GM12878 (cell line): Measurements from ENCODE around the gene BRAT1. TPM values are rescaled to one million over a fixed set of nuclear protein-coding genes. Genes with fewer than 3 reads are reported as not detected.

Experiments used
- ATAC-seq: fragments of 200-7000 bp; cut with Tn5 transposase; 3 replicates; pipeline ENCODE4 v1.9.1; 2020; ENCODE audit warnings: mild to moderate bottlenecking, moderate library complexity
- BruUV-seq: library from RNA; stranded (reverse); fragments of 400-500 nt; replicated peaks from 2 replicates; lab custom pipeline; 2021; lab: Mats Ljungman, UMichigan
- CTCF ChIA-PET: fragments of 300-600 bp; sonication (Branson Sonifier 250); formaldehyde crosslinking; extraction: SDS; loops from one replicate; lab custom pipeline; 2021; ENCODE audit warnings: inconsistent platforms; lab: Yijun Ruan, JAX
- POLR2A ChIA-PET: fragments of 350-600 bp; formaldehyde crosslinking; extraction: SDS; loops from one replicate; lab custom pipeline; 2021; ENCODE audit warnings: inconsistent platforms; lab: Charles Lee
- RAD21 ChIA-PET: fragments of 300-600 bp; sonication (Branson Sonifier 250); formaldehyde crosslinking; loops from one replicate; lab custom pipeline; 2023; ENCODE audit warnings: antibody characterized with exemption; ENCODE audit not compliant: unreplicated experiment; lab: Charles Lee
- SMC1A ChIA-PET: fragments of 300-600 bp; sonication (Branson Sonifier 250); formaldehyde crosslinking; loops from one replicate; lab custom pipeline; 2023; ENCODE audit not compliant: unreplicated experiment, uncharacterized antibody; lab: Charles Lee
- DNase-seq: peaks from one replicate; pipeline ENCODE4 v3.0.0-alpha.2; 2011; ENCODE audit warnings: low read depth, low spot score
- FAIRE-seq: peaks from 3 replicates; lab custom pipeline; 2011; peaks lifted over from hg19 to GRCh38; lab: Jason Lieb, UNC
- H2AFZ ChIP-seq: 2 replicates; pipeline ENCODE4 v1.6.0; 2011; ENCODE audit warnings: low read depth, low read length, control low read depth; ENCODE audit not compliant: control insufficient read depth
- H3K27ac ChIP-seq: 2 replicates; pipeline ENCODE4 v1.5.1; 2011; ENCODE audit warnings: control low read depth; ENCODE audit not compliant: control insufficient read depth, insufficient read depth
- H3K27me3 ChIP-seq, 2 experiments: replicated peaks in 1 of 2; 2 replicates each; pipeline versions ENCODE4 v1.6.0 to v1.6.1; 2011; ENCODE audit warnings: low read length in 1 of 2; ENCODE audit not compliant: control insufficient read depth in 2 of 2, insufficient read depth in 2 of 2
- H3K36me3 ChIP-seq, 2 experiments: 2 replicates each; pipeline ENCODE4 v1.5.1; 2011; ENCODE audit warnings: low read length in 1 of 2; ENCODE audit not compliant: control insufficient read depth in 2 of 2, insufficient read depth in 2 of 2
- H3K4me1 ChIP-seq: 2 replicates; pipeline ENCODE4 v1.6.1; 2011; ENCODE audit warnings: mild to moderate bottlenecking, low read length, moderate library complexity, mixed read lengths; ENCODE audit not compliant: control insufficient read depth, insufficient read depth
- H3K4me2 ChIP-seq: 2 replicates; pipeline ENCODE4 v1.6.0; 2011; ENCODE audit warnings: control low read depth; ENCODE audit not compliant: control insufficient read depth, insufficient read depth
- H3K4me3 ChIP-seq: fragments of 200-600 bp; sonication (generic); 2 replicates; pipeline ENCODE4 v1.5.1; 2016
- H3K79me2 ChIP-seq: 2 replicates; pipeline ENCODE4 v1.6.0; 2011; ENCODE audit warnings: low read length; ENCODE audit not compliant: control insufficient read depth, insufficient read depth
- H3K9ac ChIP-seq: 2 replicates; pipeline ENCODE4 v1.8.0; 2011; ENCODE audit warnings: low read length, control low read depth, mixed read lengths; ENCODE audit not compliant: control insufficient read depth, insufficient read depth
- H3K9me3 ChIP-seq: replicated peaks from 3 replicates; pipeline ENCODE4 v1.5.1; 2011; ENCODE audit warnings: mild to moderate bottlenecking, low read length; ENCODE audit not compliant: control insufficient read depth, insufficient read depth
- H4K20me1 ChIP-seq: 2 replicates; pipeline ENCODE4 v1.6.0; 2011; ENCODE audit not compliant: control insufficient read depth, insufficient read depth
- GABPA ChIP-seq: IDR thresholded peaks from 2 replicates; pipeline ENCODE4 v1.6.1; 2014; ENCODE audit warnings: antibody characterized with exemption, low read depth, mild to moderate bottlenecking, inconsistent platforms
- RAD21 ChIP-seq: IDR thresholded peaks from 2 replicates; pipeline ENCODE4 v1.6.1; 2011; ENCODE audit warnings: mild to moderate bottlenecking, low read depth, low read length, moderate library complexity; ENCODE audit not compliant: insufficient read depth
- TBL1XR1 ChIP-seq: IDR thresholded peaks from 2 replicates; pipeline ENCODE4 v1.6.1; 2012; ENCODE audit warnings: low read depth, low read length, improper control_type of control experiment
- WGBS: methylation state at CpG from one replicate; pipeline ENCODE4 v1.1.6; 2016; ENCODE audit warnings: low lambda C conversion rate; ENCODE audit not compliant: insufficient replicate concordance, insufficient coverage; ENCODE audit errors: missing lambda C conversion rate; 5-methylcytosine and 5-hydroxymethylcytosine counted together
- in situ Hi-C: fragments of 300-500 bp; cut with MboI; formaldehyde crosslinking; loops from 9 replicates; pipeline ENCODE4 v1.14.3; 2018; ENCODE audit warnings: mixed read lengths
- intact Hi-C: fragments of 100-400 bp; cut with micrococcal nuclease; formaldehyde crosslinking; loops from one replicate; pipeline ENCODE4 v1.14.2; 2022; ENCODE audit not compliant: unreplicated experiment
- polyA plus RNA-seq, 11 experiments: library from polyadenylated mRNA; depleted of rRNA in 4 of 11; unstranded in 6 of 11; stranded (reverse) in 5 of 11; fragments of >200 nt; fragmentation: Nextera tagmentation in 4 of 11; fragmentation: Illumina TruSeq in 1 of 11; extraction: Ambion mirVana in 4 of 11; extraction: Trizol in 1 of 11; gene quantifications; 1 replicate in 1 of 11; 2 replicates in 10 of 11; pipeline versions ENCODE4 v1.2.1 to v1.2.3, GENCODE V29; 2011 to 2016; ENCODE audit warnings: inconsistent platforms in 2 of 11, missing spikeins in 2 of 11, low read depth in 1 of 11
- total RNA-seq, 4 experiments: library from RNA; depleted of rRNA in 3 of 4; stranded (reverse); fragments of >200 nt in 3 of 4; fragmentation: Illumina TruSeq in 1 of 4; extraction: Trizol in 1 of 4; gene quantifications; 2 replicates each; pipeline versions ENCODE4 v1.2.1 to v1.2.3, GENCODE V29; 2013 to 2021
- TF ChIP-seq, protein P1 (sequence below): fragments of 450-650 bp; IDR thresholded peaks from 2 replicates; pipeline ENCODE4 v1.6.1; 2017; ENCODE audit warnings: mild to moderate bottlenecking, moderate library complexity
- TF ChIP-seq, protein P2 (sequence below): fragments of 450-650 bp; IDR thresholded peaks from 2 replicates; pipeline ENCODE4 v1.6.1; 2016; ENCODE audit warnings: mild to moderate bottlenecking, moderate library complexity, borderline replicate concordance
- TF ChIP-seq, protein P3 (sequence below): IDR thresholded peaks from 2 replicates; pipeline ENCODE4 v1.6.1; 2012; ENCODE audit warnings: low read depth, low read length, improper control_type of control experiment

Gene BRAT1
- total and polyA plus RNA-seq, 10 of the 15 experiments (the other 5 are each of a cell fraction or from before 2014, with no cell fraction given), result 0.13 to 53.3 (median 16.0) TPM

DNA sequence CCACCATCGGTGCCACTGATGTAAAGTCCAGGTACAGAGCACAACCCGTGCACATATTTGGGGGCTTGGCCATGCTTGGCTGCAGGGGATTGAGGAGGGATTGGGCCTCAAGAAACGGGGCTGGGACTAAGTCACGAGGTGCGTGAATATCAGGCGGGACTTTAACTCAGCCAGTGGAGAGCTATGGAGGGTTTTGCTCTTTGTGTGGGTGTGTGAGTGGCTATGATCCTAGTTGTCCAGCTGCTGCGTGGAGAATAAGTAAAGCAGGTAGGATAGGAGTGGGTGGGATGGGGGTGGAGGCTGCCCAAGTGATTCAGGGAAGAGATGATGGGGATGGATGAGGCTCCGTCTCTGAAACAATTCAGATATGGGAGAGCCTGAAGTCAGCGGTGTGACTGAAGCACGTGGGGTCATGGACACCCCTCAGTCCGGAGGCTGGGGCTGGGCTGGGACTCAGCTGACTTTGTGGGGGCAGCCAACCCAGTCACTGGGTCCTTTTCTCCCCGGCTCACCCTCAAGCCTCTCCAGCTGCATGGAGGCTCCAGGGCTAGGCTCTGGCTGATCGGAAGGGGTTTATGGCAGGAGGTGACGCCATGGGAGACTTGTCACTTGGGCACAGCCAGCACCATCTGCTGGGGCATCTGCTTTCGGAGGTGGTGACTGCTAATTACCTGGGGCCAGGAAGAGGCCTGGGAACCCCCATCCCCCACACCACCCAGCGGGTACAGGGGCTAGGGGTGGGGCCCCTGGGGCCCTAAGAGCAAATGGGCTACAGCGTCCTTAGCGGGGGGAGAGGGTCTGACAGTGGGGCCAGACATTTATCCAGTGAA lies 37.4 kb downstream of the BRAT1 start:
- Histone ChIP-seq H3K27me3 (peaks cover 0 to 9% of the 10 kb centered on the region in 2 experiments; a peak in 3 of 4 replicates), H3K9ac (no peak overlapping the region), H3K4me2 (no peak overlapping the region), H3K9me3 (no peaks in the 10 kb centered on the region), H3K36me3 (no peaks in the 10 kb centered on the region), H4K20me1 (no peaks in the 10 kb centered on the region), H3K4me3 (no peak overlapping the region), H3K4me1 (peaks cover 17% of the 10 kb centered on the region), H3K79me2 (no peaks in the 10 kb centered on the region), H3K27ac (no peak overlapping the region), H2AFZ (no peak overlapping the region)
- TF ChIP-seq GABPA (no peak), TBL1XR1 (no peak), RAD21 (no peak)
- TF ChIP-seq, protein P1, sequence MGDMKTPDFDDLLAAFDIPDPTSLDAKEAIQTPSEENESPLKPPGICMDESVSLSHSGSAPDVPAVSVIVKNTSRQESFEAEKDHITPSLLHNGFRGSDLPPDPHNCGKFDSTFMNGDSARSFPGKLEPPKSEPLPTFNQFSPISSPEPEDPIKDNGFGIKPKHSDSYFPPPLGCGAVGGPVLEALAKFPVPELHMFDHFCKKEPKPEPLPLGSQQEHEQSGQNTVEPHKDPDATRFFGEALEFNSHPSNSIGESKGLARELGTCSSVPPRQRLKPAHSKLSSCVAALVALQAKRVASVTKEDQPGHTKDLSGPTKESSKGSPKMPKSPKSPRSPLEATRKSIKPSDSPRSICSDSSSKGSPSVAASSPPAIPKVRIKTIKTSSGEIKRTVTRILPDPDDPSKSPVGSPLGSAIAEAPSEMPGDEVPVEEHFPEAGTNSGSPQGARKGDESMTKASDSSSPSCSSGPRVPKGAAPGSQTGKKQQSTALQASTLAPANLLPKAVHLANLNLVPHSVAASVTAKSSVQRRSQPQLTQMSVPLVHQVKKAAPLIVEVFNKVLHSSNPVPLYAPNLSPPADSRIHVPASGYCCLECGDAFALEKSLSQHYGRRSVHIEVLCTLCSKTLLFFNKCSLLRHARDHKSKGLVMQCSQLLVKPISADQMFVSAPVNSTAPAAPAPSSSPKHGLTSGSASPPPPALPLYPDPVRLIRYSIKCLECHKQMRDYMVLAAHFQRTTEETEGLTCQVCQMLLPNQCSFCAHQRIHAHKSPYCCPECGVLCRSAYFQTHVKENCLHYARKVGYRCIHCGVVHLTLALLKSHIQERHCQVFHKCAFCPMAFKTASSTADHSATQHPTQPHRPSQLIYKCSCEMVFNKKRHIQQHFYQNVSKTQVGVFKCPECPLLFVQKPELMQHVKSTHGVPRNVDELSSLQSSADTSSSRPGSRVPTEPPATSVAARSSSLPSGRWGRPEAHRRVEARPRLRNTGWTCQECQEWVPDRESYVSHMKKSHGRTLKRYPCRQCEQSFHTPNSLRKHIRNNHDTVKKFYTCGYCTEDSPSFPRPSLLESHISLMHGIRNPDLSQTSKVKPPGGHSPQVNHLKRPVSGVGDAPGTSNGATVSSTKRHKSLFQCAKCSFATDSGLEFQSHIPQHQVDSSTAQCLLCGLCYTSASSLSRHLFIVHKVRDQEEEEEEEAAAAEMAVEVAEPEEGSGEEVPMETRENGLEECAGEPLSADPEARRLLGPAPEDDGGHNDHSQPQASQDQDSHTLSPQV, result no peak
- TF ChIP-seq, protein P2, sequence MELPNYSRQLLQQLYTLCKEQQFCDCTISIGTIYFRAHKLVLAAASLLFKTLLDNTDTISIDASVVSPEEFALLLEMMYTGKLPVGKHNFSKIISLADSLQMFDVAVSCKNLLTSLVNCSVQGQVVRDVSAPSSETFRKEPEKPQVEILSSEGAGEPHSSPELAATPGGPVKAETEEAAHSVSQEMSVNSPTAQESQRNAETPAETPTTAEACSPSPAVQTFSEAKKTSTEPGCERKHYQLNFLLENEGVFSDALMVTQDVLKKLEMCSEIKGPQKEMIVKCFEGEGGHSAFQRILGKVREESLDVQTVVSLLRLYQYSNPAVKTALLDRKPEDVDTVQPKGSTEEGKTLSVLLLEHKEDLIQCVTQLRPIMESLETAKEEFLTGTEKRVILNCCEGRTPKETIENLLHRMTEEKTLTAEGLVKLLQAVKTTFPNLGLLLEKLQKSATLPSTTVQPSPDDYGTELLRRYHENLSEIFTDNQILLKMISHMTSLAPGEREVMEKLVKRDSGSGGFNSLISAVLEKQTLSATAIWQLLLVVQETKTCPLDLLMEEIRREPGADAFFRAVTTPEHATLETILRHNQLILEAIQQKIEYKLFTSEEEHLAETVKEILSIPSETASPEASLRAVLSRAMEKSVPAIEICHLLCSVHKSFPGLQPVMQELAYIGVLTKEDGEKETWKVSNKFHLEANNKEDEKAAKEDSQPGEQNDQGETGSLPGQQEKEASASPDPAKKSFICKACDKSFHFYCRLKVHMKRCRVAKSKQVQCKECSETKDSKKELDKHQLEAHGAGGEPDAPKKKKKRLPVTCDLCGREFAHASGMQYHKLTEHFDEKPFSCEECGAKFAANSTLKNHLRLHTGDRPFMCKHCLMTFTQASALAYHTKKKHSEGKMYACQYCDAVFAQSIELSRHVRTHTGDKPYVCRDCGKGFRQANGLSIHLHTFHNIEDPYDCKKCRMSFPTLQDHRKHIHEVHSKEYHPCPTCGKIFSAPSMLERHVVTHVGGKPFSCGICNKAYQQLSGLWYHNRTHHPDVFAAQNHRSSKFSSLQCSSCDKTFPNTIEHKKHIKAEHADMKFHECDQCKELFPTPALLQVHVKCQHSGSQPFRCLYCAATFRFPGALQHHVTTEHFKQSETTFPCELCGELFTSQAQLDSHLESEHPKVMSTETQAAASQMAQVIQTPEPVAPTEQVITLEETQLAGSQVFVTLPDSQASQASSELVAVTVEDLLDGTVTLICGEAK, result no peak
- TF ChIP-seq, protein P3, sequence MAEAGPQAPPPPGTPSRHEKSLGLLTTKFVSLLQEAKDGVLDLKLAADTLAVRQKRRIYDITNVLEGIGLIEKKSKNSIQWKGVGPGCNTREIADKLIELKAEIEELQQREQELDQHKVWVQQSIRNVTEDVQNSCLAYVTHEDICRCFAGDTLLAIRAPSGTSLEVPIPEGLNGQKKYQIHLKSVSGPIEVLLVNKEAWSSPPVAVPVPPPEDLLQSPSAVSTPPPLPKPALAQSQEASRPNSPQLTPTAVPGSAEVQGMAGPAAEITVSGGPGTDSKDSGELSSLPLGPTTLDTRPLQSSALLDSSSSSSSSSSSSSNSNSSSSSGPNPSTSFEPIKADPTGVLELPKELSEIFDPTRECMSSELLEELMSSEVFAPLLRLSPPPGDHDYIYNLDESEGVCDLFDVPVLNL, result no peak
- intact Hi-C loops (no loop called here), in situ Hi-C loops (no loop called here)
- no TSS peak for BruUV-seq
- SMC1A ChIA-PET, result interaction anchor here (0.6 kb wide), 1 partner anchor 243 kb away, joined by 3 read pairs; no protein-coding TSS in a partner anchor
- POLR2A ChIA-PET, result no interaction called here
- no peak for FAIRE-seq
- WGBS, result 84% methylated on average over 18 of the region's 18 CpGs
- CTCF ChIA-PET, result no interaction called here
- RAD21 ChIA-PET, result no interaction called here
- ATAC-seq, result no peak
- DNase-seq, result no peak
